Measurements from ENCODE around the gene RNF149. TPM values are rescaled to one million over a fixed set of nuclear protein-coding genes. Genes with fewer than 3 reads are reported as not detected.
A peak's percentile ranks its signal among the peaks of the same experiment; 100 is the strongest.

RNF149 gene
- total RNA-seq, 1 experiment from 2014 or later: 40.2 TPM

DNA sequence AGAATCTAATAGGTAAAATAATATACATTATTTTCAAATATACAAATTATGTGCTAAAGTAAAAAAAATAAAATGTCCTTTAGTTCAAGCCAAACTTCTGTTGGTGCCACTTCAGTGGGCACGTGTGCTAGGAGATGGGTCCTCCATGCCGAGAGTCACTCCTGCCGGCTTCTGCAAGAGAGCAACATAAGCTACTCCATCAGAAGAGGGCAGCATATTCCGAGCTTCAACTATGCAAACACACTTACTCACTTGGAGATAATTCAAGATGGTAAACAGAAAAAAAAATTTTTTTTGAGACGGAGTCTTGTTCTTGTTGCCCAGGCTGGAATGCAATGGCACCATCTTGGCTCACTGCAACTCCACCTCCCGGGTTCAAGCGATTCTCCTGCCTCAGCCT lies 31.4 kb downstream of the RNF149 start:
- CTCF ChIA-PET: no interaction called here
- RAD21 ChIA-PET (ENCODE audit: low non-redundant PET in 1 of 2, low total read pairs in 2 of 2, uncharacterized antibody in 2 of 2, unreplicated experiment in 2 of 2): no interaction called here
- Histone ChIP-seq H2AFZ (ENCODE audit: low read depth, low read length, poor library complexity, severe bottlenecking) (no peak overlapping the region), H3K4me1 (ENCODE audit: control insufficient read depth in 1 of 2, insufficient read depth in 2 of 2, low read length in 2 of 2) (no peaks in the 10 kb centered on the region), H3K27ac (ENCODE audit: low read depth, low read length) (no peak overlapping the region), H3K79me2 (ENCODE audit: insufficient read depth, low read length) (peaks cover 6% of the 10 kb centered on the region; the same call in 1 of the 2 replicates), H3K4me2 (ENCODE audit: low read length) (no peak overlapping the region), H4K20me1 (ENCODE audit: insufficient read depth) (peaks cover 3% of the 10 kb centered on the region; the same call in 1 of the 2 replicates), H3K9me3 (ENCODE audit: control insufficient read depth in 1 of 2, insufficient read depth in 1 of 2, low read depth in 1 of 2, low read length in 2 of 2) (no peaks in the 10 kb centered on the region), H3K36me3 (ENCODE audit: control insufficient read depth in 1 of 2, insufficient read depth in 2 of 2, low read length in 2 of 2) (peaks cover 38 to 39% of the 10 kb centered on the region in 2 experiments; a peak in 3 of 4 replicates), H3K9me2 (ENCODE audit: insufficient read depth) (no peaks in the 10 kb centered on the region), H3K27me3 (ENCODE audit: insufficient read depth, low read length) (no peaks in the 10 kb centered on the region), H3K4me3 (replicated peaks in 1 of 2; ENCODE audit: low read depth in 1 of 2, low read length in 2 of 2) (no peak overlapping the region), H3K9ac (ENCODE audit: low read length) (no peak overlapping the region)
- ATAC-seq: no peak
- POLR2A ChIA-PET: no interaction called here
- intact Hi-C loops (cut with micrococcal nuclease): no loop called here
- no peak for DNase-seq (ENCODE audit: low read depth, low spot score)
- TF ChIP-seq SP1 (IDR thresholded peaks at IDR 0.05; ENCODE audit: low read depth): no peak
- TF ChIP-seq EZH2phosphoT487 (IDR thresholded peaks at IDR 0.05; ENCODE audit: borderline replicate concordance): no peak
- 0 out of 2 replicates have a peak, but pooled peaks have one; percentile 9 for TF ChIP-seq RAD21 (IDR thresholded peaks at IDR 0.05; ENCODE audit: low read depth)
- TF ChIP-seq FOSL1 (IDR thresholded peaks at IDR 0.05; ENCODE audit: low read depth): no peak
- TF ChIP-seq CEBPB (IDR thresholded peaks at IDR 0.05; ENCODE audit: low read depth): no peak
- no peak for TF ChIP-seq SRF (IDR thresholded peaks at IDR 0.05; ENCODE audit: low read depth)
- TF ChIP-seq, protein P1, sequence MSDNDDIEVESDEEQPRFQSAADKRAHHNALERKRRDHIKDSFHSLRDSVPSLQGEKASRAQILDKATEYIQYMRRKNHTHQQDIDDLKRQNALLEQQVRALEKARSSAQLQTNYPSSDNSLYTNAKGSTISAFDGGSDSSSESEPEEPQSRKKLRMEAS (IDR thresholded peaks at IDR 0.05): no peak
- TF ChIP-seq, protein P2, sequence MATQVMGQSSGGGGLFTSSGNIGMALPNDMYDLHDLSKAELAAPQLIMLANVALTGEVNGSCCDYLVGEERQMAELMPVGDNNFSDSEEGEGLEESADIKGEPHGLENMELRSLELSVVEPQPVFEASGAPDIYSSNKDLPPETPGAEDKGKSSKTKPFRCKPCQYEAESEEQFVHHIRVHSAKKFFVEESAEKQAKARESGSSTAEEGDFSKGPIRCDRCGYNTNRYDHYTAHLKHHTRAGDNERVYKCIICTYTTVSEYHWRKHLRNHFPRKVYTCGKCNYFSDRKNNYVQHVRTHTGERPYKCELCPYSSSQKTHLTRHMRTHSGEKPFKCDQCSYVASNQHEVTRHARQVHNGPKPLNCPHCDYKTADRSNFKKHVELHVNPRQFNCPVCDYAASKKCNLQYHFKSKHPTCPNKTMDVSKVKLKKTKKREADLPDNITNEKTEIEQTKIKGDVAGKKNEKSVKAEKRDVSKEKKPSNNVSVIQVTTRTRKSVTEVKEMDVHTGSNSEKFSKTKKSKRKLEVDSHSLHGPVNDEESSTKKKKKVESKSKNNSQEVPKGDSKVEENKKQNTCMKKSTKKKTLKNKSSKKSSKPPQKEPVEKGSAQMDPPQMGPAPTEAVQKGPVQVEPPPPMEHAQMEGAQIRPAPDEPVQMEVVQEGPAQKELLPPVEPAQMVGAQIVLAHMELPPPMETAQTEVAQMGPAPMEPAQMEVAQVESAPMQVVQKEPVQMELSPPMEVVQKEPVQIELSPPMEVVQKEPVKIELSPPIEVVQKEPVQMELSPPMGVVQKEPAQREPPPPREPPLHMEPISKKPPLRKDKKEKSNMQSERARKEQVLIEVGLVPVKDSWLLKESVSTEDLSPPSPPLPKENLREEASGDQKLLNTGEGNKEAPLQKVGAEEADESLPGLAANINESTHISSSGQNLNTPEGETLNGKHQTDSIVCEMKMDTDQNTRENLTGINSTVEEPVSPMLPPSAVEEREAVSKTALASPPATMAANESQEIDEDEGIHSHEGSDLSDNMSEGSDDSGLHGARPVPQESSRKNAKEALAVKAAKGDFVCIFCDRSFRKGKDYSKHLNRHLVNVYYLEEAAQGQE (IDR thresholded peaks at IDR 0.05; ENCODE audit: low read depth): no peak
- no TSS peak for BruUV-seq (replicated peaks)

Data from HCT116 (cell line).